ACC112 (cell line): Measurements from ENCODE around the gene PRKCE.
A peak's percentile ranks its signal among the peaks of the same experiment; 100 is the strongest.

Source experiments
- H2AFZ ChIP-seq: fragments of 200-600 bp; sonication (generic); one replicate; pipeline ENCODE4 v1.6.0; 2017; ENCODE audit warnings: antibody characterized with exemption, low read length; ENCODE audit not compliant: unreplicated experiment
- H3K27ac ChIP-seq: fragments of 200-600 bp; sonication (generic); 2 replicates; pipeline ENCODE4 v1.5.1; 2014; ENCODE audit warnings: low read depth, mild to moderate bottlenecking, antibody characterized with exemption, low read length, moderate library complexity
- H3K27me3 ChIP-seq: fragments of 200-600 bp; sonication (generic); 2 replicates; pipeline ENCODE4 v1.6.1; 2014; ENCODE audit warnings: mild to moderate bottlenecking, antibody characterized with exemption, low read length, moderate library complexity, mixed read lengths; ENCODE audit not compliant: insufficient read depth
- H3K36me3 ChIP-seq: fragments of 200-600 bp; sonication (generic); 2 replicates; pipeline ENCODE4 v1.6.1; 2016; ENCODE audit warnings: mild to moderate bottlenecking, antibody characterized with exemption, low read length, moderate library complexity, mixed read lengths; ENCODE audit not compliant: insufficient read depth
- H3K4me1 ChIP-seq: fragments of 200-600 bp; sonication (generic); one replicate; pipeline ENCODE4 v1.6.1; 2016; ENCODE audit warnings: low read length, mixed read lengths; ENCODE audit not compliant: insufficient read depth, unreplicated experiment, control insufficient read depth
- H3K4me3 ChIP-seq: fragments of 200-600 bp; sonication (generic); 2 replicates; pipeline ENCODE4 v1.5.1; 2014; ENCODE audit warnings: mild to moderate bottlenecking, low read depth, low read length
- H3K79me2 ChIP-seq: fragments of 200-600 bp; sonication (generic); one replicate; pipeline ENCODE4 v1.6.0; 2016; ENCODE audit warnings: low read length; ENCODE audit not compliant: control insufficient read depth, unreplicated experiment, insufficient read depth

Gene PRKCE

GRCh38 chr2:46181306-46181705 lies 529.8 kb downstream of the PRKCE start:
- no peak overlapping the region for H3K27ac ChIP-seq
- H3K79me2 ChIP-seq, result no peaks in the 10 kb centered on the region
- H2AFZ ChIP-seq, result no peak overlapping the region
- H3K4me1 ChIP-seq, result peaks cover 18% of the 10 kb centered on the region
- no peaks in the 10 kb centered on the region for H3K27me3 ChIP-seq
- no peaks in the 10 kb centered on the region for H3K36me3 ChIP-seq
- H3K4me3 ChIP-seq, result no peak overlapping the region

GRCh38 chr2:46181789-46182530 lies 530.5 kb downstream of the PRKCE start:
- Histone ChIP-seq H3K79me2 (no peaks in the 10 kb centered on the region), H3K4me3 (no peak overlapping the region), H3K36me3 (no peaks in the 10 kb centered on the region), H3K27ac (no peak overlapping the region), H3K27me3 (no peaks in the 10 kb centered on the region), H2AFZ (no peak overlapping the region), H3K4me1 (peaks cover 21% of the 10 kb centered on the region)

GRCh38 chr2:46183426-46183825 lies 532.0 kb downstream of the PRKCE start:
- no peak overlapping the region for H3K27ac ChIP-seq
- no peak overlapping the region for H2AFZ ChIP-seq
- H3K79me2 ChIP-seq, result no peaks in the 10 kb centered on the region
- H3K4me3 ChIP-seq, result no peak overlapping the region
- no peaks in the 10 kb centered on the region for H3K36me3 ChIP-seq
- H3K4me1 ChIP-seq, result peaks cover 29% of the 10 kb centered on the region
- no peaks in the 10 kb centered on the region for H3K27me3 ChIP-seq

GRCh38 chr2:46184794-46185583 lies 533.5 kb downstream of the PRKCE start:
- Histone ChIP-seq H3K4me3 (no peak overlapping the region), H3K36me3 (no peaks in the 10 kb centered on the region), H3K4me1 (peaks cover 14% of the 10 kb centered on the region), H3K27me3 (no peaks in the 10 kb centered on the region), H3K79me2 (no peaks in the 10 kb centered on the region), H3K27ac (no peak overlapping the region), H2AFZ (no peak overlapping the region)

- peak overlapping the region; percentile 62 for H2AFZ ChIP-seq
- peak overlapping the region; percentile 77 for H3K27ac ChIP-seq
- H3K4me3 ChIP-seq, result peak overlapping the region; percentile 65
- no peaks in the 10 kb centered on the region for H3K36me3 ChIP-seq
- H3K79me2 ChIP-seq, result no peaks in the 10 kb centered on the region
- H3K27me3 ChIP-seq, result no peaks in the 10 kb centered on the region
- H3K4me1 ChIP-seq, result peaks cover 12% of the 10 kb centered on the region
These were observed 535.7 kb downstream of the PRKCE start for GRCh38 chr2:46187112-46187618.

- H3K36me3 ChIP-seq, result no peaks in the 10 kb centered on the region
- peak overlapping the region; percentile 11 for H2AFZ ChIP-seq
- H3K4me3 ChIP-seq, result peak overlapping the region; percentile 65
- peaks cover 12% of the 10 kb centered on the region for H3K4me1 ChIP-seq
- H3K79me2 ChIP-seq, result no peaks in the 10 kb centered on the region
- no peaks in the 10 kb centered on the region for H3K27me3 ChIP-seq
- H3K27ac ChIP-seq, result peak overlapping the region; percentile 77
These were observed 536.7 kb downstream of the PRKCE start for GRCh38 chr2:46188041-46188716.

GRCh38 chr2:46193356-46193755 lies 541.9 kb downstream of the PRKCE start:
- Histone ChIP-seq H3K4me1 (no peaks in the 10 kb centered on the region), H3K36me3 (no peaks in the 10 kb centered on the region), H2AFZ (no peak overlapping the region), H3K27ac (no peak overlapping the region), H3K4me3 (no peak overlapping the region), H3K79me2 (no peaks in the 10 kb centered on the region), H3K27me3 (no peaks in the 10 kb centered on the region)

GRCh38 chr2:46193855-46194254 lies 542.4 kb downstream of the PRKCE start:
- no peaks in the 10 kb centered on the region for H3K4me1 ChIP-seq
- no peaks in the 10 kb centered on the region for H3K27me3 ChIP-seq
- H3K36me3 ChIP-seq, result no peaks in the 10 kb centered on the region
- no peak overlapping the region for H3K27ac ChIP-seq
- H3K4me3 ChIP-seq, result no peak overlapping the region
- no peaks in the 10 kb centered on the region for H3K79me2 ChIP-seq
- no peak overlapping the region for H2AFZ ChIP-seq

GRCh38 chr2:46194856-46195255 lies 543.4 kb downstream of the PRKCE start:
- Histone ChIP-seq H3K36me3 (no peaks in the 10 kb centered on the region), H2AFZ (no peak overlapping the region), H3K79me2 (no peaks in the 10 kb centered on the region)

GRCh38 chr2:46195819-46196218 lies 544.3 kb downstream of the PRKCE start:
- no peaks in the 10 kb centered on the region for H3K4me1 ChIP-seq

More at GRCh38 chr2:46194856-46195255, 543.4 kb downstream of the PRKCE start:
- no peak overlapping the region for H3K27ac ChIP-seq
- H3K27me3 ChIP-seq, result no peaks in the 10 kb centered on the region
- H3K4me3 ChIP-seq, result no peak overlapping the region
- H3K4me1 ChIP-seq, result no peaks in the 10 kb centered on the region

More at GRCh38 chr2:46195819-46196218, 544.3 kb downstream of the PRKCE start:
- Histone ChIP-seq H3K27me3 (no peaks in the 10 kb centered on the region), H3K79me2 (no peaks in the 10 kb centered on the region), H3K27ac (no peak overlapping the region), H2AFZ (no peak overlapping the region), H3K36me3 (no peaks in the 10 kb centered on the region), H3K4me3 (no peak overlapping the region)
